AG09319 (cell line): ENCODE results near the gene NCKAP5L.

ENCODE experiments used
- DNase-seq: peaks from one replicate; pipeline ENCODE4 v3.0.0-alpha.2; 2010; ENCODE audit warnings: low read depth; ENCODE audit errors: extremely low read depth
- TF ChIP-seq, protein P1 (sequence below): IDR thresholded peaks from 2 replicates; pipeline ENCODE4 v1.5.1; 2011; ENCODE audit warnings: low read depth, mild to moderate bottlenecking, inconsistent platforms, low read length, moderate library complexity

NCKAP5L gene

GRCh38 chr12:49828133-49829091, at the start of gene NCKAP5L:
TSS of gene NCKAP5L (minus strand) at chr12:49828413. CDS start at chr12:49804044, 24,369 bp downstream.
- TF ChIP-seq, protein P1, sequence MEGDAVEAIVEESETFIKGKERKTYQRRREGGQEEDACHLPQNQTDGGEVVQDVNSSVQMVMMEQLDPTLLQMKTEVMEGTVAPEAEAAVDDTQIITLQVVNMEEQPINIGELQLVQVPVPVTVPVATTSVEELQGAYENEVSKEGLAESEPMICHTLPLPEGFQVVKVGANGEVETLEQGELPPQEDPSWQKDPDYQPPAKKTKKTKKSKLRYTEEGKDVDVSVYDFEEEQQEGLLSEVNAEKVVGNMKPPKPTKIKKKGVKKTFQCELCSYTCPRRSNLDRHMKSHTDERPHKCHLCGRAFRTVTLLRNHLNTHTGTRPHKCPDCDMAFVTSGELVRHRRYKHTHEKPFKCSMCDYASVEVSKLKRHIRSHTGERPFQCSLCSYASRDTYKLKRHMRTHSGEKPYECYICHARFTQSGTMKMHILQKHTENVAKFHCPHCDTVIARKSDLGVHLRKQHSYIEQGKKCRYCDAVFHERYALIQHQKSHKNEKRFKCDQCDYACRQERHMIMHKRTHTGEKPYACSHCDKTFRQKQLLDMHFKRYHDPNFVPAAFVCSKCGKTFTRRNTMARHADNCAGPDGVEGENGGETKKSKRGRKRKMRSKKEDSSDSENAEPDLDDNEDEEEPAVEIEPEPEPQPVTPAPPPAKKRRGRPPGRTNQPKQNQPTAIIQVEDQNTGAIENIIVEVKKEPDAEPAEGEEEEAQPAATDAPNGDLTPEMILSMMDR = no peak

GRCh38 chr12:49877066-49877465, 48.9 kb upstream of the NCKAP5L start:
- TF ChIP-seq, protein P1 = no peak
- DNase-seq = no peak

More at GRCh38 chr12:49828133-49829091, at the start of gene NCKAP5L:
- peak; percentile 94 for DNase-seq

- TF ChIP-seq, protein P1 = no peak
- DNase-seq = no peak
Measured at GRCh38 chr12:49876070-49876469, 47.9 kb upstream of the NCKAP5L start.

DNA sequence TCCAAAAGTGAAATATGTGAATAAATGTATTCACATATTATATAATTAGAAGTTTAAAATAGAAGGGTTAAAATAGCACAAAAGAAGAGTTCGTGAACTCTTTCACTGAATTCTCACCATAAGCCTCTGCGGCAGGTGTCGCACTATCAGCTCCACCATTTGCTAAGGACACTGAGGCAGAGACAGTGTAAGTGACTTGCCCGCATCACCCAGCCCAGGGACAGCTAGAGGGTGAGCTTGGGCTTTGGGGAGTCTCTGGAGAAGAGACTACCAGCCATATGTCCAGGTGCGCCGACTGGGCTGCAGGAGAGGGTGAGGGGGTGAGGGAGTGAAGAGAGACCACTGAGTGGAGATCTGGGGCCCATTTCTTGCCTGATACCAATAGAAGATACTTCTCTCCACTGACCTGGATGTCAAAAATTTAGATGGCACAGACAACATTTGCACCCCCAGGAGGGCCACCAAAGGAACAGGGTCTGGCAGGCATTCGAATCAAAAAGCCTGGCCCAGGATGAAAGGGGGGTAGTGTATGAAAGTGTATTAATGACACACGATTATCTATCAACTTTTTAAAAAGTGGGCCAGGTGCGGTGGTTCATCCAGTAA, 47.0 kb upstream of the NCKAP5L start:
- DNase-seq = no peak
- TF ChIP-seq, protein P1 = no peak

DNA sequence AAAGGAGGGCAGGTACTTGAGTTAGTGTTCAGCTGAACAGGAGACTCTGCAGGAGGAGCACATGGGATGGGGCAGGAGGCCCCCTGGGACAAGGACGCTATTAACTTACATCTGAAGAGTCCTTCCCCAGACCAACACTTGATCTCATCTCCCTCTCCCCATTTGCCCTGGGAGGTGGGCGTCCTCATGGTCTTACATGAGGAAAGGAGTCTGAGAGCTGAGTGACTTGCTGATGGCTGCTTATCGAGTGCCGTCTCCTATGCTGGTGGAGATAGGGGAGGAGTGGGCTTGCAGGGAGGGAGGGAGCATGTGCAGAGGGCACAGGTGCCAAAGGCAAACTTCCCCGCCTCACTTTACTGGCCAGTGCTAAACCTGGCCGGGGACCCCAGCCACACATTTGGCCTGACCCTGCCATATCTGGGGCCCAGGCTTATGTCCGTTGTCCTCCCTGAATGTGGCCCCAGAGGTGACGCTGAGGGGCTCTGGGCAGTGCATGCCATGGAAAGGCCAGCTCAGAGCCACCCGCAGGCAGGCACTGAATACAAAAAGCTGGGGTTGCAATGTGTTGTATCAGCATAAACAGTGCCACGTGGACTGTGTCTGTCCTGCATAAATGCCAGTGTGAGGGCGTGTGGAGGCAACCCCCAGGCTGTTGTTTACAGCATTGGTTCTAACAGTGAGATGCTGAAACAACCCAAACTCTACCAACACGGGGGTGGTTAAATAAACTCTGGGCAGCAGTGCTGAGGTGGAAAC, 46.1 kb upstream of the NCKAP5L start:
- DNase-seq = no peak
- TF ChIP-seq, protein P1 = no peak

GRCh38 chr12:49873361-49873934, 45.2 kb upstream of the NCKAP5L start:
- DNase-seq = no peak
- TF ChIP-seq, protein P1 = no peak
